HEK293 (cell line): ENCODE data around the gene SEMA4F.

Experiments used
- ATF2 ChIP-seq: fragments of 450-650 bp; formaldehyde crosslinking; IDR thresholded peaks from 2 replicates; pipeline ENCODE4 v1.5.1; 2016; ENCODE audit warnings: missing biosample characterization, missing genetic modification characterization, low read depth
- CTCF ChIP-seq: fragments of 450-650 bp; formaldehyde crosslinking; IDR thresholded peaks from 2 replicates; pipeline ENCODE4 v1.5.1; 2016; ENCODE audit warnings: missing biosample characterization, missing genetic modification characterization
- REST ChIP-seq: fragments of 450-650 bp; formaldehyde crosslinking; IDR thresholded peaks from 2 replicates; pipeline ENCODE4 v1.5.1; 2016; ENCODE audit warnings: missing biosample characterization, missing genetic modification characterization
- ZBTB8A ChIP-seq: fragments of 450-650 bp; formaldehyde crosslinking; IDR thresholded peaks from 2 replicates; pipeline ENCODE4 v1.5.1; 2016; ENCODE audit warnings: missing biosample characterization, missing genetic modification characterization
- ZNF175 ChIP-seq: fragments of 450-650 bp; formaldehyde crosslinking; IDR thresholded peaks from 2 replicates; pipeline ENCODE4 v1.5.1; 2016; ENCODE audit warnings: missing biosample characterization, missing genetic modification characterization
- ZNF184 ChIP-seq: fragments of 450-650 bp; IDR thresholded peaks from 2 replicates; pipeline ENCODE4 v1.5.1; 2018; ENCODE audit warnings: missing biosample characterization, mild to moderate bottlenecking, missing genetic modification characterization
- ZNF24 ChIP-seq: fragments of 450-650 bp; formaldehyde crosslinking; IDR thresholded peaks from 2 replicates; pipeline ENCODE4 v1.5.1; 2016; ENCODE audit warnings: missing biosample characterization, missing genetic modification characterization
- ZNF302 ChIP-seq: fragments of 450-650 bp; formaldehyde crosslinking; IDR thresholded peaks from 2 replicates; pipeline ENCODE4 v1.5.1; 2016; ENCODE audit warnings: missing biosample characterization, missing genetic modification characterization, low read depth
- ZNF311 ChIP-seq: fragments of 450-650 bp; formaldehyde crosslinking; IDR thresholded peaks from 2 replicates; pipeline ENCODE4 v1.5.1; 2017; ENCODE audit warnings: missing biosample characterization, missing genetic modification characterization, borderline replicate concordance
- ZNF354C ChIP-seq: fragments of 450-650 bp; formaldehyde crosslinking; IDR thresholded peaks from 2 replicates; pipeline ENCODE4 v1.5.1; 2016; ENCODE audit warnings: missing biosample characterization, missing genetic modification characterization, low read depth, borderline replicate concordance
- ZNF449 ChIP-seq: fragments of 450-650 bp; formaldehyde crosslinking; IDR thresholded peaks from 2 replicates; pipeline ENCODE4 v1.5.1; 2017; ENCODE audit warnings: missing biosample characterization, mild to moderate bottlenecking, missing genetic modification characterization, moderate library complexity
- TF ChIP-seq, protein P1 (sequence below): fragments of 450-650 bp; IDR thresholded peaks from 2 replicates; pipeline ENCODE4 v1.5.1; 2018; ENCODE audit warnings: missing biosample characterization, missing genetic modification characterization
- TF ChIP-seq, protein P2 (sequence below): fragments of 450-650 bp; formaldehyde crosslinking; IDR thresholded peaks from 2 replicates; pipeline ENCODE4 v1.5.1; 2016; ENCODE audit warnings: missing biosample characterization, missing genetic modification characterization
- TF ChIP-seq, protein P3 (sequence below): fragments of 450-650 bp; IDR thresholded peaks from 2 replicates; pipeline ENCODE4 v1.5.1; 2018; ENCODE audit warnings: missing biosample characterization, mild to moderate bottlenecking, missing genetic modification characterization

DNA sequence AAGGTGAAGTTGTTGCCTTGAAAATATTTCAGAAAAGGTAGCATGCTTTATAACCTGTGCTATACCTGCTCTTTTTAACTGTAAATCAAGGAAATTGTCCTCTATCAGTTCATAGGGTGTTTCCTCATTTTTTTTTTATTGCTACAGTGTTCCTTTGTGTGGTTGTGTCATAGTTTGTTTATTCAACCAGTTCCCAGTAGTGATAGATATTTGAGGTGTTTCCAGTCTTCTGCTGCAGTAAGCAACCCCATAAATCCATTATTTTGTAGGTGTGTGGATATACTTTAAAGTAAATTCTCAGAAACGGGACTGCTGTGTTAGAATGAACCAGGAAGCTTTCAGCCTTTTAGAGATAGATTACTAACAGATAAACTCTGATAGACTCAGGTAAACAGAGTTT, 39.6 kb downstream of the SEMA4F start:
- TF ChIP-seq CTCF (tag by site-specific recombination) (no peak), ATF2 (tag by site-specific recombination) (no peak), ZNF449 (no peak), ZNF311 (tag by site-specific recombination) (no peak), ZBTB8A (tag by site-specific recombination) (no peak), ZNF354C (tag by site-specific recombination) (no peak), ZNF175 (no peak), ZNF24 (tag by site-specific recombination) (no peak), ZNF302 (tag by site-specific recombination) (no peak), ZNF184 (no peak), REST (tag by site-specific recombination) (no peak)
- TF ChIP-seq, protein P1, sequence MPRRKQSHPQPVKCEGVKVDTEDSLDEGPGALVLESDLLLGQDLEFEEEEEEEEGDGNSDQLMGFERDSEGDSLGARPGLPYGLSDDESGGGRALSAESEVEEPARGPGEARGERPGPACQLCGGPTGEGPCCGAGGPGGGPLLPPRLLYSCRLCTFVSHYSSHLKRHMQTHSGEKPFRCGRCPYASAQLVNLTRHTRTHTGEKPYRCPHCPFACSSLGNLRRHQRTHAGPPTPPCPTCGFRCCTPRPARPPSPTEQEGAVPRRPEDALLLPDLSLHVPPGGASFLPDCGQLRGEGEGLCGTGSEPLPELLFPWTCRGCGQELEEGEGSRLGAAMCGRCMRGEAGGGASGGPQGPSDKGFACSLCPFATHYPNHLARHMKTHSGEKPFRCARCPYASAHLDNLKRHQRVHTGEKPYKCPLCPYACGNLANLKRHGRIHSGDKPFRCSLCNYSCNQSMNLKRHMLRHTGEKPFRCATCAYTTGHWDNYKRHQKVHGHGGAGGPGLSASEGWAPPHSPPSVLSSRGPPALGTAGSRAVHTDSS (tag by site-specific recombination) = no peak
- TF ChIP-seq, protein P2, sequence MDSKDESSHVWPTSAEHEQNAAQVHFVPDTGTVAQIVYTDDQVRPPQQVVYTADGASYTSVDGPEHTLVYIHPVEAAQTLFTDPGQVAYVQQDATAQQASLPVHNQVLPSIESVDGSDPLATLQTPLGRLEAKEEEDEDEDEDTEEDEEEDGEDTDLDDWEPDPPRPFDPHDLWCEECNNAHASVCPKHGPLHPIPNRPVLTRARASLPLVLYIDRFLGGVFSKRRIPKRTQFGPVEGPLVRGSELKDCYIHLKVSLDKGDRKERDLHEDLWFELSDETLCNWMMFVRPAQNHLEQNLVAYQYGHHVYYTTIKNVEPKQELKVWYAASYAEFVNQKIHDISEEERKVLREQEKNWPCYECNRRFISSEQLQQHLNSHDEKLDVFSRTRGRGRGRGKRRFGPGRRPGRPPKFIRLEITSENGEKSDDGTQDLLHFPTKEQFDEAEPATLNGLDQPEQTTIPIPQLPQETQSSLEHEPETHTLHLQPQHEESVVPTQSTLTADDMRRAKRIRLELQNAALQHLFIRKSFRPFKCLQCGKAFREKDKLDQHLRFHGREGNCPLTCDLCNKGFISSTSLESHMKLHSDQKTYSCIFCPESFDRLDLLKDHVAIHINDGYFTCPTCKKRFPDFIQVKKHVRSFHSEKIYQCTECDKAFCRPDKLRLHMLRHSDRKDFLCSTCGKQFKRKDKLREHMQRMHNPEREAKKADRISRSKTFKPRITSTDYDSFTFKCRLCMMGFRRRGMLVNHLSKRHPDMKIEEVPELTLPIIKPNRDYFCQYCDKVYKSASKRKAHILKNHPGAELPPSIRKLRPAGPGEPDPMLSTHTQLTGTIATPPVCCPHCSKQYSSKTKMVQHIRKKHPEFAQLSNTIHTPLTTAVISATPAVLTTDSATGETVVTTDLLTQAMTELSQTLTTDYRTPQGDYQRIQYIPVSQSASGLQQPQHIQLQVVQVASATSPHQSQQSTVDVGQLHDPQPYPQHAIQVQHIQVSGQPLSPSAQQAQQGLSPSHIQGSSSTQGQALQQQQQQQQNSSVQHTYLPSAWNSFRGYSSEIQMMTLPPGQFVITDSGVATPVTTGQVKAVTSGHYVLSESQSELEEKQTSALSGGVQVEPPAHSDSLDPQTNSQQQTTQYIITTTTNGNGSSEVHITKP (tag by site-specific recombination) = no peak
- TF ChIP-seq, protein P3, sequence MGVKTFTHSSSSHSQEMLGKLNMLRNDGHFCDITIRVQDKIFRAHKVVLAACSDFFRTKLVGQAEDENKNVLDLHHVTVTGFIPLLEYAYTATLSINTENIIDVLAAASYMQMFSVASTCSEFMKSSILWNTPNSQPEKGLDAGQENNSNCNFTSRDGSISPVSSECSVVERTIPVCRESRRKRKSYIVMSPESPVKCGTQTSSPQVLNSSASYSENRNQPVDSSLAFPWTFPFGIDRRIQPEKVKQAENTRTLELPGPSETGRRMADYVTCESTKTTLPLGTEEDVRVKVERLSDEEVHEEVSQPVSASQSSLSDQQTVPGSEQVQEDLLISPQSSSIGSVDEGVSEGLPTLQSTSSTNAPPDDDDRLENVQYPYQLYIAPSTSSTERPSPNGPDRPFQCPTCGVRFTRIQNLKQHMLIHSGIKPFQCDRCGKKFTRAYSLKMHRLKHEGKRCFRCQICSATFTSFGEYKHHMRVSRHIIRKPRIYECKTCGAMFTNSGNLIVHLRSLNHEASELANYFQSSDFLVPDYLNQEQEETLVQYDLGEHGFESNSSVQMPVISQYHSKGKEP (tag by site-specific recombination) = no peak
